ENCODE results near the gene MICOS13.

GRCh38 chr19:5644037-5644436 lies 36.3 kb downstream of the MICOS13 start:
- TF ChIP-seq, protein P1, sequence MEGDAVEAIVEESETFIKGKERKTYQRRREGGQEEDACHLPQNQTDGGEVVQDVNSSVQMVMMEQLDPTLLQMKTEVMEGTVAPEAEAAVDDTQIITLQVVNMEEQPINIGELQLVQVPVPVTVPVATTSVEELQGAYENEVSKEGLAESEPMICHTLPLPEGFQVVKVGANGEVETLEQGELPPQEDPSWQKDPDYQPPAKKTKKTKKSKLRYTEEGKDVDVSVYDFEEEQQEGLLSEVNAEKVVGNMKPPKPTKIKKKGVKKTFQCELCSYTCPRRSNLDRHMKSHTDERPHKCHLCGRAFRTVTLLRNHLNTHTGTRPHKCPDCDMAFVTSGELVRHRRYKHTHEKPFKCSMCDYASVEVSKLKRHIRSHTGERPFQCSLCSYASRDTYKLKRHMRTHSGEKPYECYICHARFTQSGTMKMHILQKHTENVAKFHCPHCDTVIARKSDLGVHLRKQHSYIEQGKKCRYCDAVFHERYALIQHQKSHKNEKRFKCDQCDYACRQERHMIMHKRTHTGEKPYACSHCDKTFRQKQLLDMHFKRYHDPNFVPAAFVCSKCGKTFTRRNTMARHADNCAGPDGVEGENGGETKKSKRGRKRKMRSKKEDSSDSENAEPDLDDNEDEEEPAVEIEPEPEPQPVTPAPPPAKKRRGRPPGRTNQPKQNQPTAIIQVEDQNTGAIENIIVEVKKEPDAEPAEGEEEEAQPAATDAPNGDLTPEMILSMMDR (IDR thresholded peaks at IDR 0.05): no peak
- TF ChIP-seq POLR2A (IDR thresholded peaks at IDR 0.05) (no peak), EP300 (IDR thresholded peaks at IDR 0.05) (no peak), POLR2AphosphoS5 (IDR thresholded peaks at IDR 0.05) (no peak)

Measured in suprapubic skin (tissue), 4 donors.